BE2C (cell line): ENCODE results near the gene ABCB11.

Experiments used
- DNase-seq: peaks from one replicate; pipeline ENCODE4 v3.0.0-alpha.2; 2020
- H3K27me3 ChIP-seq: fragments of 250-450 bp; sonication (Bioruptor Pico); 2 replicates; pipeline ENCODE4 v1.5.1; 2020; ENCODE audit warnings: mild to moderate bottlenecking
- H3K36me3 ChIP-seq: fragments of 250-450 bp; sonication (Bioruptor Pico); 2 replicates; pipeline ENCODE4 v1.5.1; 2020; ENCODE audit warnings: mild to moderate bottlenecking
- H3K4me1 ChIP-seq: fragments of 250-450 bp; sonication (Bioruptor Pico); 2 replicates; pipeline ENCODE4 v1.5.1; 2020
- H3K4me3 ChIP-seq: 2 replicates; pipeline ENCODE4 v1.5.1; 2011; ENCODE audit warnings: low read depth, low read length
- H3K9me3 ChIP-seq: fragments of 250-450 bp; sonication (Bioruptor Pico); 2 replicates; pipeline ENCODE4 v1.5.1; 2020
- TF ChIP-seq, protein P1 (sequence below): IDR thresholded peaks from 2 replicates; pipeline ENCODE4 v1.5.1; 2012; ENCODE audit warnings: mild to moderate bottlenecking, low read depth, low read length

ABCB11 gene

GRCh38 chr2:169046440-169047151, 15.5 kb upstream of the ABCB11 start:
- Histone ChIP-seq H3K4me1 (no peaks in the 10 kb centered on the region), H3K9me3 (no peaks in the 10 kb centered on the region), H3K36me3 (no peaks in the 10 kb centered on the region), H3K27me3 (no peaks in the 10 kb centered on the region), H3K4me3 (no peak overlapping the region)
- TF ChIP-seq, protein P1, sequence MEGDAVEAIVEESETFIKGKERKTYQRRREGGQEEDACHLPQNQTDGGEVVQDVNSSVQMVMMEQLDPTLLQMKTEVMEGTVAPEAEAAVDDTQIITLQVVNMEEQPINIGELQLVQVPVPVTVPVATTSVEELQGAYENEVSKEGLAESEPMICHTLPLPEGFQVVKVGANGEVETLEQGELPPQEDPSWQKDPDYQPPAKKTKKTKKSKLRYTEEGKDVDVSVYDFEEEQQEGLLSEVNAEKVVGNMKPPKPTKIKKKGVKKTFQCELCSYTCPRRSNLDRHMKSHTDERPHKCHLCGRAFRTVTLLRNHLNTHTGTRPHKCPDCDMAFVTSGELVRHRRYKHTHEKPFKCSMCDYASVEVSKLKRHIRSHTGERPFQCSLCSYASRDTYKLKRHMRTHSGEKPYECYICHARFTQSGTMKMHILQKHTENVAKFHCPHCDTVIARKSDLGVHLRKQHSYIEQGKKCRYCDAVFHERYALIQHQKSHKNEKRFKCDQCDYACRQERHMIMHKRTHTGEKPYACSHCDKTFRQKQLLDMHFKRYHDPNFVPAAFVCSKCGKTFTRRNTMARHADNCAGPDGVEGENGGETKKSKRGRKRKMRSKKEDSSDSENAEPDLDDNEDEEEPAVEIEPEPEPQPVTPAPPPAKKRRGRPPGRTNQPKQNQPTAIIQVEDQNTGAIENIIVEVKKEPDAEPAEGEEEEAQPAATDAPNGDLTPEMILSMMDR = no peak
- no peak for DNase-seq

- Histone ChIP-seq H3K9me3 (no peaks in the 10 kb centered on the region), H3K4me1 (no peaks in the 10 kb centered on the region)
- DNase-seq = no peak
Observed at GRCh38 chr2:169042856-169043255, 11.7 kb upstream of the ABCB11 start.

GRCh38 chr2:169041594-169041993, 10.5 kb upstream of the ABCB11 start:
- Histone ChIP-seq H3K27me3 (no peaks in the 10 kb centered on the region), H3K4me1 (no peaks in the 10 kb centered on the region), H3K36me3 (no peaks in the 10 kb centered on the region), H3K4me3 (no peak overlapping the region), H3K9me3 (no peaks in the 10 kb centered on the region)
- TF ChIP-seq, protein P1 = no peak
- DNase-seq = no peak

More at GRCh38 chr2:169042856-169043255, 11.7 kb upstream of the ABCB11 start:
- TF ChIP-seq, protein P1 = no peak
- H3K4me3 ChIP-seq = no peak overlapping the region
- no peaks in the 10 kb centered on the region for H3K27me3 ChIP-seq
- H3K36me3 ChIP-seq = no peaks in the 10 kb centered on the region

DNA sequence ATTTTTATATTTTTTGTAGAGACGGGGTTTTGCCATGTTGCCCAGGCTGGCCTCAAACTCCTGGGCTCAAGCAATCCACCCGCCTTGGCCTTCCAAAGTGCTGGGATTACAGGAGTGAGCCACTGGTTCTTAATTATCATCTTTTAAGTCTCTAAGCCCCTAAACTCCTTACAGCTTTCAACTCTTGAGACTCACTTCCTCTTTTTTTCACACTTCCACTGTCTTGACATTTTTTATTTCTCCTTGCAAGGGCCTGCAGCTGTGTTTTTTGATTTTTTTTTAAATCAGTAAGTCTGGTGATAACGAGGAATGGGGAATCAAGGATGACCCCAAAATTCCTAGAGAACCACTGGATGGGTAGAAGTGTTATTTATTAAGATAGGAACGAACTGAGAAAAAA, 8.6 kb upstream of the ABCB11 start:
- no peaks in the 10 kb centered on the region for H3K9me3 ChIP-seq
- no peak for DNase-seq
- no peaks in the 10 kb centered on the region for H3K36me3 ChIP-seq
- TF ChIP-seq, protein P1 = no peak
- no peaks in the 10 kb centered on the region for H3K27me3 ChIP-seq
- no peak overlapping the region for H3K4me3 ChIP-seq
- H3K4me1 ChIP-seq = no peaks in the 10 kb centered on the region

DNA sequence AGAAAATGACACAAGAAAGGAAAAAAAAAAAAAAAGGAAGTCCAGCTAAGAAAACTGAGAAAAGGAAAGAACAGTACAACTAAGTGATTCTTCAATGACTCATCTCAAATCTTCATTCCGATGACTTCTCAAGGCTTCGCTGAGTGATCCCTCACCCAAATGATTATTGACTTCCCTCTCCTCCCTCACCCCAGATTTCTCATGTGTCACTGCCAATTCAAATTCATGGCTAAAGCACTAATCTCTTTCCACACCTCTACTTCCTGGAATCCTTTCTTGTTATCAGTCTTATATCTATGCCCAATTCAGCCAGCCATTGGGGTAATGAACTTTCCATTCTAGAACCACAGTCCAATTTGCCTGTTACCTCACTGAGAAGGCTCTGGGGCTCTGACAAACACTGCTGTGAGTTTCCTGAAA, 7.2 kb upstream of the ABCB11 start:
- no peak for DNase-seq
- TF ChIP-seq, protein P1 = no peak
- no peak overlapping the region for H3K4me3 ChIP-seq
- no peaks in the 10 kb centered on the region for H3K36me3 ChIP-seq
- H3K27me3 ChIP-seq = no peaks in the 10 kb centered on the region
- H3K4me1 ChIP-seq = no peaks in the 10 kb centered on the region
- H3K9me3 ChIP-seq = no peaks in the 10 kb centered on the region

GRCh38 chr2:169036736-169037440, 5.8 kb upstream of the ABCB11 start:
- H3K36me3 ChIP-seq = no peaks in the 10 kb centered on the region
- TF ChIP-seq, protein P1 = no peak
- no peaks in the 10 kb centered on the region for H3K4me1 ChIP-seq
- H3K27me3 ChIP-seq = no peaks in the 10 kb centered on the region
- H3K9me3 ChIP-seq = no peaks in the 10 kb centered on the region
- H3K4me3 ChIP-seq = no peak overlapping the region
- DNase-seq = no peak
